ENCODE results near the gene DHX38. TPM values are rescaled to one million over a fixed set of nuclear protein-coding genes. Genes with fewer than 3 reads are reported as not detected.

The DHX38 gene
- total and polyA plus RNA-seq, 8 donors: 11.1 to 153 (median 45.1) TPM

GRCh38 chr16:72092832-72093447 lies 707 bp upstream of the DHX38 start:
- no peaks in the 10 kb centered on the region for H3K9me3 ChIP-seq
- H3K4me3 ChIP-seq: peak overlapping the region; percentile 81 to 98 (median 91)
- DNase-seq: peak in 1 of 2 donors; percentile 67
- H3K27me3 ChIP-seq: no peaks in the 10 kb centered on the region
- peak overlapping the region; percentile 91 to 95 (median 93) for H3K27ac ChIP-seq
- TF ChIP-seq CTCF (IDR thresholded peaks at IDR 0.05) (no peak), EP300 (IDR thresholded peaks at IDR 0.05) (no peak), POLR2A (IDR thresholded peaks at IDR 0.05) (no peak), POLR2AphosphoS5 (IDR thresholded peaks at IDR 0.05) (no peak)
- WGBS, 5 donors: 0 to 1% (median 1%) methylated on average over 15 to 22 of the region's 22 CpGs
- intact Hi-C loops (cut with DNase I; ENCODE audit: low total_unique reads): no loop called here
- H3K36me3 ChIP-seq: peaks cover 32 to 48% (median 48%) of the 10 kb centered on the region in 4 donors
- H3K4me1 ChIP-seq: peaks cover 24 to 47% (median 40%) of the 10 kb centered on the region in 4 donors

- DNase-seq: no peak
- Histone ChIP-seq H3K4me3 (peak overlapping the region; percentile 81 to 98 (median 91)), H3K27me3 (no peaks in the 10 kb centered on the region), H3K27ac (peak overlapping the region; percentile 91 to 95 (median 94)), H3K36me3 (peaks cover 36 to 48% (median 48%) of the 10 kb centered on the region in 4 donors), H3K4me1 (peaks cover 24 to 47% (median 40%) of the 10 kb centered on the region in 4 donors), H3K9me3 (no peaks in the 10 kb centered on the region)
- 0 to 3% (median 2%) methylated on average over 11 of the region's 11 CpGs for WGBS, 5 donors
- intact Hi-C loops (cut with DNase I; ENCODE audit: low total_unique reads): no loop called here
- TF ChIP-seq EP300 (IDR thresholded peaks at IDR 0.05) (no peak), POLR2A (IDR thresholded peaks at IDR 0.05) (no peak), CTCF (IDR thresholded peaks at IDR 0.05) (no peak), POLR2AphosphoS5 (IDR thresholded peaks at IDR 0.05) (no peak)
Measured at GRCh38 chr16:72094266-72094610, 591 bp downstream of the DHX38 start.

- Histone ChIP-seq H3K9me3 (no peaks in the 10 kb centered on the region), H3K4me3 (no peak overlapping the region), H3K36me3 (peaks cover 74 to 81% (median 80%) of the 10 kb centered on the region in 4 donors), H3K4me1 (peaks cover 11 to 23% (median 18%) of the 10 kb centered on the region in 4 donors), H3K27ac (no peak overlapping the region), H3K27me3 (no peaks in the 10 kb centered on the region)
- TF ChIP-seq CTCF (IDR thresholded peaks at IDR 0.05): no peak
- WGBS, 5 donors: 80 to 85% (median 84%) methylated on average over 15 of the region's 15 CpGs
- intact Hi-C loops (cut with DNase I; ENCODE audit: low total_unique reads): loop anchor here (5.0 kb wide), 1 partner anchor 37 kb away; the partner anchor contains the start of gene HPR
- no peak for DNase-seq
Measured at GRCh38 chr16:72098936-72099335, 5.3 kb downstream of the DHX38 start.

- Histone ChIP-seq H3K4me1 (peaks cover 10 to 20% (median 14%) of the 10 kb centered on the region in 4 donors), H3K4me3 (no peak overlapping the region), H3K36me3 (peaks cover 79 to 86% (median 85%) of the 10 kb centered on the region in 4 donors), H3K27ac (no peak overlapping the region), H3K9me3 (no peaks in the 10 kb centered on the region), H3K27me3 (no peaks in the 10 kb centered on the region)
- peak; percentile 41 to 83 for DNase-seq
- TF ChIP-seq POLR2AphosphoS5 (IDR thresholded peaks at IDR 0.05): peak in 1 of 3 donors; percentile 42
- TF ChIP-seq EP300 (IDR thresholded peaks at IDR 0.05): no peak
- peak in 5 of 7 experiments; percentile 32 to 59 (median 47) for TF ChIP-seq CTCF (IDR thresholded peaks at IDR 0.05)
- TF ChIP-seq POLR2A (IDR thresholded peaks at IDR 0.05): no peak
- WGBS, 5 donors: 65 to 83% (median 68%) methylated on average over 10 to 12 of the region's 12 CpGs
- intact Hi-C loops (cut with DNase I; ENCODE audit: low total_unique reads): loop anchor here (5.0 kb wide), 1 partner anchor 37 kb away; the partner anchor contains the start of gene HPR
Measured at GRCh38 chr16:72099377-72099818, 5.8 kb downstream of the DHX38 start.

Data from stomach (tissue), 9 donors.